K562 (cell line): ENCODE data around the gene SDF4. TPM values are rescaled to one million over a fixed set of nuclear protein-coding genes. Genes with fewer than 3 reads are reported as not detected.

Source experiments
- BCOR ChIP-seq: fragments of 450-650 bp; IDR thresholded peaks from 2 replicates; pipeline ENCODE4 v1.6.1; 2016
- BDP1 ChIP-seq: IDR thresholded peaks from 3 replicates; pipeline ENCODE4 v1.6.1; 2011; ENCODE audit not compliant: insufficient read length, insufficient read depth
- E2F3 ChIP-seq: fragments of 250-450 bp; sonication (Bioruptor Pico); IDR thresholded peaks from 2 replicates; pipeline ENCODE4 v1.4.0; 2020; ENCODE audit warnings: mild to moderate bottlenecking
- ILF3 ChIP-seq: fragments of 450-650 bp; IDR thresholded peaks from 2 replicates; pipeline ENCODE4 v1.6.1; 2018; ENCODE audit warnings: antibody characterized with exemption, mild to moderate bottlenecking, moderate library complexity, borderline replicate concordance
- KAT2B ChIP-seq: IDR thresholded peaks from one replicate; pipeline ENCODE4 v1.6.1; 2012; ENCODE audit warnings: low read depth, mild to moderate bottlenecking, control low read depth, inconsistent platforms, low read length, moderate library complexity
- KAT7 ChIP-seq: sonication (generic); formaldehyde crosslinking; IDR thresholded peaks from 2 replicates; pipeline ENCODE4 v1.8.0; 2022; ENCODE audit warnings: missing genetic modification reagents, mild to moderate bottlenecking, borderline replicate concordance
- MITF ChIP-seq: IDR thresholded peaks from 2 replicates; pipeline ENCODE4 v1.6.1; 2014; ENCODE audit warnings: antibody characterized with exemption
- NCOA6 ChIP-seq: fragments of 450-650 bp; IDR thresholded peaks from 2 replicates; pipeline ENCODE4 v1.6.1; 2017; ENCODE audit warnings: mild to moderate bottlenecking
- NELFE ChIP-seq: IDR thresholded peaks from 2 replicates; pipeline ENCODE4 v1.6.1; 2011; ENCODE audit warnings: mild to moderate bottlenecking; ENCODE audit not compliant: insufficient read depth, insufficient read length
- NFRKB ChIP-seq: fragments of 450-650 bp; IDR thresholded peaks from 2 replicates; pipeline ENCODE4 v1.6.1; 2016; ENCODE audit warnings: low read depth
- NFYB ChIP-seq: IDR thresholded peaks from 2 replicates; pipeline ENCODE4 v1.6.1; 2011; ENCODE audit warnings: mild to moderate bottlenecking, moderate library complexity; ENCODE audit not compliant: insufficient read length; ENCODE audit errors: extremely low read depth
- NONO ChIP-seq, 2 experiments: fragments of 200-400 bp in 1 of 2; fragments of 450-650 bp in 1 of 2; formaldehyde crosslinking in 1 of 2; IDR thresholded peaks; 2 replicates each; pipeline ENCODE4 v1.6.1; 2017; ENCODE audit warnings: low read depth in 2 of 2, mild to moderate bottlenecking in 2 of 2, moderate library complexity in 2 of 2, low read length in 1 of 2
- POLR2B ChIP-seq: fragments of 450-650 bp; IDR thresholded peaks from 2 replicates; pipeline ENCODE4 v1.6.1; 2018; ENCODE audit warnings: low read depth; ENCODE audit not compliant: partially characterized antibody
- PURB ChIP-seq: sonication (generic); formaldehyde crosslinking; IDR thresholded peaks from 2 replicates; pipeline ENCODE4 v1.9.0; 2021; ENCODE audit warnings: low read depth, mild to moderate bottlenecking, missing genetic modification reagents
- RBM34 ChIP-seq: fragments of 200-400 bp; formaldehyde crosslinking; IDR thresholded peaks from 2 replicates; pipeline ENCODE4 v1.6.1; 2018; ENCODE audit warnings: low read length, borderline replicate concordance; ENCODE audit not compliant: insufficient read depth
- RCOR1 ChIP-seq, 2 experiments: IDR thresholded peaks; 2 replicates each; pipeline ENCODE4 v1.6.1; 2012; ENCODE audit warnings: low read depth in 2 of 2, low read length in 2 of 2, borderline replicate concordance in 1 of 2, improper control_type of control experiment in 1 of 2
- TEAD2 ChIP-seq: fragments of 450-650 bp; IDR thresholded peaks from 2 replicates; pipeline ENCODE4 v1.6.1; 2016; ENCODE audit warnings: missing genetic modification characterization, control low read depth, missing compliant biosample characterization
- U2AF1 ChIP-seq: fragments of 200-400 bp; formaldehyde crosslinking; optimal IDR thresholded peaks from 2 replicates; pipeline ENCODE3; 2017; ENCODE audit warnings: mild to moderate bottlenecking, low read depth, low read length, moderate library complexity
- ZBTB7A ChIP-seq: IDR thresholded peaks from 2 replicates; pipeline ENCODE4 v1.6.1; 2011; ENCODE audit warnings: low read depth, mild to moderate bottlenecking, low read length, moderate library complexity, borderline replicate concordance; ENCODE audit not compliant: control insufficient read depth
- ZNF512 ChIP-seq: IDR thresholded peaks from 2 replicates; pipeline ENCODE4 v1.6.1; 2016; ENCODE audit warnings: missing genetic modification characterization, missing compliant biosample characterization
- ZNF589 ChIP-seq: fragments of 200-800 bp; sonication (Bioruptor generic); IDR thresholded peaks from 2 replicates; pipeline ENCODE4 v1.6.1; 2016; ENCODE audit warnings: low read depth, missing genetic modification characterization, missing compliant biosample characterization
- ZNF76 ChIP-seq: fragments of 250-450 bp; sonication (Bioruptor Pico); IDR thresholded peaks from 2 replicates; pipeline ENCODE4 v1.4.0; 2020; ENCODE audit warnings: mild to moderate bottlenecking, moderate library complexity, borderline replicate concordance
- ZNF77 ChIP-seq: fragments of 250-450 bp; sonication (Bioruptor Pico); IDR thresholded peaks from 2 replicates; pipeline ENCODE4 v1.5.0; 2020
- polyA plus RNA-seq, 8 experiments: library from polyadenylated mRNA; depleted of rRNA in 4 of 8; stranded (reverse) in 5 of 8; unstranded in 3 of 8; fragments of >200 nt; fragmentation: Nextera tagmentation in 2 of 8; fragmentation: Illumina TruSeq in 1 of 8; extraction: Ambion mirVana in 2 of 8; extraction: Trizol in 1 of 8; gene quantifications; 2 replicates each; pipeline versions ENCODE4 v1.2.1 to v1.2.3, GENCODE V29; 2011 to 2014; ENCODE audit warnings: inconsistent platforms in 1 of 8, missing spikeins in 1 of 8
- total RNA-seq, 7 experiments: library from RNA; depleted of rRNA in 6 of 7; stranded (reverse); fragments of >200 nt in 6 of 7; fragmentation: Illumina TruSeq in 2 of 7; extraction: Trizol in 2 of 7; gene quantifications; 2 replicates each; pipeline versions ENCODE4 v1.2.1 to v1.2.3, GENCODE V29; 2011 to 2021; ENCODE audit warnings: low replicate concordance in 1 of 7
- TF ChIP-seq, protein P1 (sequence below): fragments of 250-450 bp; sonication (Bioruptor Pico); IDR thresholded peaks from 2 replicates; pipeline ENCODE4 v1.6.1; 2021; ENCODE audit warnings: mild to moderate bottlenecking
- TF ChIP-seq, protein P2 (sequence below), 2 experiments: fragments of 450-650 bp; IDR thresholded peaks; 2 replicates each; pipeline ENCODE4 v1.6.1; 2016

SDF4 gene
- total and polyA plus RNA-seq, 9 of the 15 experiments (the other 6 are each of a cell fraction or from before 2014, with no cell fraction given) = 0.35 to 160 (median 65.2) TPM

DNA sequence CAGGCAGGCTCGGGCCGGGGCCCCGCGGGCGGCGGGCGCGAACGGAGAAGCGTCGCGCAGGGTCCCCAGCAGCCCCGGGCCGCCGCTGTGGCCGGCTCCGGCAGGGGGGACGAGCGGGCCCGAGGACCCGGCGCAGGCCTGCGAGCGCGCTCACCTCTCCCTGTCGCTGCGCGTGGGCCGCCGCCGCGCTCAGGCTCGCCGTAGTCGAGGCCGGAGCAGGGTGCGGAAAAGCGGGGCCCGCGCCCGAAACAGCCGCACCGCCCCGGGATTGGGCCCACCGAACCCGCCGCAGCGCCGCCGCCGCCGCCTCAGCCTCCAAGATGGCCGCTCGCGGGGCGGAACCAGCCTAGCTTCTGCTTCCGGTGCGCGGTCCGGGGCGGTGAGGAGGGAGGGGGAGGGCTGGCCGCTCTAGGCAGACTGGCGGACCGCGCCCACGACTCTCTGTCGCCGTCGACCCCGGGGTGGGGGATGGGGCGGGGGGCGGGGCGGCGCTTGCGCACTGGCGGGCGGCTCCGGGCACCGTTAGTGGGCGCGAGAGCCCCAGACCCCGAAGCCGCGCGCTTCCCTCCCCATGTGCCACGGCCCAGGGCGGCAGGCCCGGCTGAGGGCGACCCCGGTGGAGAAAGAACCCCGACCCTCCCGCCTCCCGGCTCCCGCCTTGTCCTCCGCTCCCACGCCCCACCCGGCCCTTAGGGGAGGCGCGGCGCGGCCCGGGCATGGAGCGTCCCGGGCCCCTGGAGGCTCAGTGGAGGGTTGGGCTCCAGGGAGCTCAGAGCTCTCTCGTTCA lies 41.9 kb upstream of the SDF4 start, which contains the start of gene UBE2J2 (continued):
- no peak; the same call in 1 of the 2 replicates for TF ChIP-seq ZNF76 (CRISPR knock-in tag)
- no peak for TF ChIP-seq NELFE
- TF ChIP-seq NCOA6 = no peak
- no peak for TF ChIP-seq ZNF77 (CRISPR knock-in tag)
- peak; percentile 73; the same call in 1 of the 2 replicates for TF ChIP-seq ZBTB7A
- TF ChIP-seq RCOR1 (IDR thresholded peaks at IDR 0.05; ENCODE audit: borderline replicate concordance in 1 of 2, low read depth in 2 of 2, low read length in 2 of 2) = peak in 1 of 2 experiments; percentile 32; a peak in 1 of 4 replicates
- no peak for TF ChIP-seq MITF
- peak; percentile 66 for TF ChIP-seq POLR2B
- TF ChIP-seq BDP1 = no peak
- TF ChIP-seq NFYB = no peak
- no peak for TF ChIP-seq PURB (CRISPR knock-in tag)
- no peak for TF ChIP-seq TEAD2
- TF ChIP-seq KAT7 (CRISPR knock-in tag) = no peak; the same call in 1 of the 2 replicates
- TF ChIP-seq, protein P1, sequence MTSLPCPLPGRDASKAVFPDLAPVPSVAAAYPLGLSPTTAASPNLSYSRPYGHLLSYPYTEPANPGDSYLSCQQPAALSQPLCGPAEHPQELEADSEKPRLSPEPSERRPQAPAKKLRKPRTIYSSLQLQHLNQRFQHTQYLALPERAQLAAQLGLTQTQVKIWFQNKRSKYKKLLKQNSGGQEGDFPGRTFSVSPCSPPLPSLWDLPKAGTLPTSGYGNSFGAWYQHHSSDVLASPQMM = no peak
- TF ChIP-seq U2AF1 = peak; percentile 84
- peak in 1 of 2 experiments; percentile 93; a peak in 3 of 4 replicates for TF ChIP-seq NONO (IDR thresholded peaks at IDR 0.05; ENCODE audit: low read depth in 2 of 2, low read length in 1 of 2)
- TF ChIP-seq, protein P2, sequence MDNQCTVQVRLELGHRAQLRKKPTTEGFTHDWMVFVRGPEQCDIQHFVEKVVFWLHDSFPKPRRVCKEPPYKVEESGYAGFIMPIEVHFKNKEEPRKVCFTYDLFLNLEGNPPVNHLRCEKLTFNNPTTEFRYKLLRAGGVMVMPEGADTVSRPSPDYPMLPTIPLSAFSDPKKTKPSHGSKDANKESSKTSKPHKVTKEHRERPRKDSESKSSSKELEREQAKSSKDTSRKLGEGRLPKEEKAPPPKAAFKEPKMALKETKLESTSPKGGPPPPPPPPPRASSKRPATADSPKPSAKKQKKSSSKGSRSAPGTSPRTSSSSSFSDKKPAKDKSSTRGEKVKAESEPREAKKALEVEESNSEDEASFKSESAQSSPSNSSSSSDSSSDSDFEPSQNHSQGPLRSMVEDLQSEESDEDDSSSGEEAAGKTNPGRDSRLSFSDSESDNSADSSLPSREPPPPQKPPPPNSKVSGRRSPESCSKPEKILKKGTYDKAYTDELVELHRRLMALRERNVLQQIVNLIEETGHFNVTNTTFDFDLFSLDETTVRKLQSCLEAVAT (IDR thresholded peaks at IDR 0.05) = no peak
- no peak for TF ChIP-seq NFRKB
- TF ChIP-seq ZNF589 (CRISPR knock-in tag) = no peak
- TF ChIP-seq RBM34 = no peak
- TF ChIP-seq ZNF512 = no peak
- TF ChIP-seq ILF3 = no peak
- no peak for TF ChIP-seq KAT2B
- TF ChIP-seq BCOR = no peak
- TF ChIP-seq E2F3 (CRISPR knock-in tag) = no peak
